22Rv1 (cell line): ENCODE measurements around the gene NAA20.

ENCODE experiments used
- ZFX ChIP-seq: fragments of 450-650 bp; IDR thresholded peaks from 2 replicates; pipeline ENCODE4 v1.6.1; 2017; ENCODE audit warnings: antibody characterized with exemption, borderline replicate concordance
- TF ChIP-seq, protein P1 (sequence below): fragments of 450-650 bp; IDR thresholded peaks from 2 replicates; pipeline ENCODE4 v1.5.1; 2017; ENCODE audit warnings: mild to moderate bottlenecking

DNA sequence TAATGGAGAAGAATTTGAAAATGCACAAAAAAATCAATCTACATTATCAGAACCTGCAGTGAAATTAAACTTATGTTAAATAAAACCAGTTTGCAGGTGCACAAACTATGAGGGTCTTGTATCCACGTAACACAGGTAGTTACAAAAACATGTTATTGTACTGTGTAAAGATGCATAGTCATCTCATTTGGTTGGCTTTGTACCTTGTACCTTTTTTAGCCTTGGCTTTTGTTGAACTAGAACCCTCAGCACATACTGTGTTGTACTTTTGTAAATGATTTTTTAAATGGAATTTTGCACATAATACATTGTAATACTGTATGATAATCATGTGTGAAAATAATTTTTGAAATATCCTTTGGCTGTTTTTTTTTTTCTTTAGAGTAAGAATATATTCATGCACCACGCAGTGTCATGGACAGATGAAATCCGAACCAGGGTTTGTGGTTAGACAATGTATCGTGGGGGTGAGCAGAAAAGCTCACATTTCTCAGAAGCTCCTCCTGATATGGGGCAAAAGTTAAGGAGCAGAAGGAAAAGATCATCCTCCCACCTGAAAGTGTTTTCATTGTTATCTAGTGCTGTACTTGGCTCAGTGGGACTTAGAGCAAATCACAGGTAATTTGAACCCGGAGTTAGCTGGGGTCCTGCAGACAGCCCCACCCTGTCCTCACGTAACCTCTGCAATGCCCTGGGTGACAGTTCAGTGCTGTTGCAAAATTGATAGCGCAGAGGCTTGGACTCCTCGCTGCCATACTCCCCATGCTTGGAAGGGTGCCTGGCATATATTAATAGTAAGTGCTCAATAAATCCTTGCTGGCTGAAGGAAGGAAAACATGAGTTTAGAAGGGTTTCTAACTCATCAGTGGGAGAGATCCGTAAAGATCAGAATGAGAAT lies 14.8 kb upstream of the NAA20 start:
- TF ChIP-seq, protein P1, sequence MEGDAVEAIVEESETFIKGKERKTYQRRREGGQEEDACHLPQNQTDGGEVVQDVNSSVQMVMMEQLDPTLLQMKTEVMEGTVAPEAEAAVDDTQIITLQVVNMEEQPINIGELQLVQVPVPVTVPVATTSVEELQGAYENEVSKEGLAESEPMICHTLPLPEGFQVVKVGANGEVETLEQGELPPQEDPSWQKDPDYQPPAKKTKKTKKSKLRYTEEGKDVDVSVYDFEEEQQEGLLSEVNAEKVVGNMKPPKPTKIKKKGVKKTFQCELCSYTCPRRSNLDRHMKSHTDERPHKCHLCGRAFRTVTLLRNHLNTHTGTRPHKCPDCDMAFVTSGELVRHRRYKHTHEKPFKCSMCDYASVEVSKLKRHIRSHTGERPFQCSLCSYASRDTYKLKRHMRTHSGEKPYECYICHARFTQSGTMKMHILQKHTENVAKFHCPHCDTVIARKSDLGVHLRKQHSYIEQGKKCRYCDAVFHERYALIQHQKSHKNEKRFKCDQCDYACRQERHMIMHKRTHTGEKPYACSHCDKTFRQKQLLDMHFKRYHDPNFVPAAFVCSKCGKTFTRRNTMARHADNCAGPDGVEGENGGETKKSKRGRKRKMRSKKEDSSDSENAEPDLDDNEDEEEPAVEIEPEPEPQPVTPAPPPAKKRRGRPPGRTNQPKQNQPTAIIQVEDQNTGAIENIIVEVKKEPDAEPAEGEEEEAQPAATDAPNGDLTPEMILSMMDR: no peak
- no peak for TF ChIP-seq ZFX
